Right atrium auricular region (tissue), 2 donors: ENCODE results near the gene MGLL. TPM values are rescaled to one million over a fixed set of nuclear protein-coding genes. Genes with fewer than 3 reads are reported as not detected.

Source experiments
- DNase-seq: peaks from one replicate; pipeline ENCODE4 v3.0.0-alpha.2; 2019; ENCODE audit warnings: low spot score
- H3K27ac ChIP-seq, 2 donors: fragments of 200-600 bp; sonication (generic); 1 replicate in 1 of 2; 2 replicates in 1 of 2; pipeline ENCODE4 v1.5.1; 2016 to 2019
- H3K27me3 ChIP-seq, 2 donors: fragments of 200-600 bp; sonication (generic); one replicate each; pipeline versions ENCODE4 v1.5.1 to v1.6.0; 2017 to 2019
- H3K36me3 ChIP-seq: fragments of 200-600 bp; sonication (generic); one replicate; pipeline ENCODE4 v1.5.1; 2016
- H3K4me1 ChIP-seq, 2 donors: fragments of 200-600 bp; sonication (generic); one replicate each; pipeline versions ENCODE4 v1.5.1 to v1.6.0; 2017 to 2019
- H3K4me3 ChIP-seq, 2 donors: fragments of 200-600 bp; sonication (generic); 1 replicate in 1 of 2; 2 replicates in 1 of 2; pipeline ENCODE4 v1.5.1; 2017 to 2019; ENCODE audit warnings: mild to moderate bottlenecking in 1 of 2, moderate library complexity in 1 of 2
- H3K9me3 ChIP-seq, 2 donors: fragments of 200-600 bp; sonication (generic); one replicate each; pipeline ENCODE4 v1.5.1; 2019
- total RNA-seq, 2 donors: library from RNA; depleted of rRNA; stranded (reverse); fragments of >200 nt; gene quantifications; one replicate each; pipeline ENCODE4 v1.1.0, GENCODE V29; 2016
- TF ChIP-seq, protein P1 (sequence below), 2 donors: fragments of 200-600 bp; sonication (generic); IDR thresholded peaks; one replicate each; pipeline ENCODE4 v1.5.1; 2019; ENCODE audit warnings: antibody characterized with exemption in 2 of 2

The MGLL gene
- total RNA-seq, 2 donors from 2014 or later: 36.3 to 46.4 TPM

DNA sequence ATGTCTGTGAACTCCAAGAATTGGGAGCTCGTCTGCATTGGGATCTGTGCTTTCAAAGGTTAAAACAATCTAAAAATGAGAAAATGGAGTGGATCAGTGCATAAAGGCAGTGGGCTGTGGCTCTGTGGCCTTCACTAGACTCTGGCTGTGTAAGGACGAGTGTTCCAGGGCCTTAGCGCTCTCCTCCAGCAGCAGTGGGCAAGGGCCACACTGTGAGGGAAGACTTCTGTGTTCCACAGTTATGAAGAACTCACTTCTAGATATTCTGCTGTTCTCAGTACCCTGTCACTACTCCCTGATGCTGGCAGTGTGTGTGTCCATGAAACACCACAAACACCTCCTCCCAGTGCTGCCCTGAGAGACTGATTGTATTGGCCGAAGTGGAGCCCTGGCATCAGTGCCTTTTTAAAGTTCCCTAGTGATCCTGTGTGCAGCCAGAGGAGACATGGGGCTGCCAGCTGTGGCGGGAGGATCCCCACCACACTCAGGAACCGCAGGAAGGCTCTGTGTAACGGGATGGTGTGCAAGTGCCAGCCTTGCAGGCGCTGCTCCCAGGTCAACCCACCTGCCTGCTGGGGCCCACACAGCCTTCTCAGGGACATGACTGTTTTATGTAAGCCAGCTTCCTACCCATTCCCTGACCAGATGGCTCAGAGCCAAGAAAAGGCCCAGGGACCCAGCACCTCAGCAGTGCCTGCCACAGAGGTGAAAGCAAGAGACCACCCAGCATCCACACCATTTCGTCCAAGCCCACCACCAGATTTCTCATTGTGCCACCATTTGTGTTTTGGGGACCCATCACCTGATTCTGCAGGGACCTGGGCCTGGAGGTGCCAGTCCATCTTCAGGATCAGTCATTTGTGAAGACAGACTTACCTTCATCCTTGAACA, 109.2 kb downstream of the MGLL start:
- H3K27ac ChIP-seq: peak overlapping the region; percentile 56 to 78
- H3K36me3 ChIP-seq: no peaks in the 10 kb centered on the region
- TF ChIP-seq, protein P1, sequence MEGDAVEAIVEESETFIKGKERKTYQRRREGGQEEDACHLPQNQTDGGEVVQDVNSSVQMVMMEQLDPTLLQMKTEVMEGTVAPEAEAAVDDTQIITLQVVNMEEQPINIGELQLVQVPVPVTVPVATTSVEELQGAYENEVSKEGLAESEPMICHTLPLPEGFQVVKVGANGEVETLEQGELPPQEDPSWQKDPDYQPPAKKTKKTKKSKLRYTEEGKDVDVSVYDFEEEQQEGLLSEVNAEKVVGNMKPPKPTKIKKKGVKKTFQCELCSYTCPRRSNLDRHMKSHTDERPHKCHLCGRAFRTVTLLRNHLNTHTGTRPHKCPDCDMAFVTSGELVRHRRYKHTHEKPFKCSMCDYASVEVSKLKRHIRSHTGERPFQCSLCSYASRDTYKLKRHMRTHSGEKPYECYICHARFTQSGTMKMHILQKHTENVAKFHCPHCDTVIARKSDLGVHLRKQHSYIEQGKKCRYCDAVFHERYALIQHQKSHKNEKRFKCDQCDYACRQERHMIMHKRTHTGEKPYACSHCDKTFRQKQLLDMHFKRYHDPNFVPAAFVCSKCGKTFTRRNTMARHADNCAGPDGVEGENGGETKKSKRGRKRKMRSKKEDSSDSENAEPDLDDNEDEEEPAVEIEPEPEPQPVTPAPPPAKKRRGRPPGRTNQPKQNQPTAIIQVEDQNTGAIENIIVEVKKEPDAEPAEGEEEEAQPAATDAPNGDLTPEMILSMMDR (IDR thresholded peaks at IDR 0.05): no peak
- H3K4me3 ChIP-seq: no peak overlapping the region
- no peaks in the 10 kb centered on the region for H3K9me3 ChIP-seq
- DNase-seq: no peak
- peaks cover 0 to 94% of the 10 kb centered on the region in 2 donors for H3K4me1 ChIP-seq
- no peaks in the 10 kb centered on the region for H3K27me3 ChIP-seq

DNA sequence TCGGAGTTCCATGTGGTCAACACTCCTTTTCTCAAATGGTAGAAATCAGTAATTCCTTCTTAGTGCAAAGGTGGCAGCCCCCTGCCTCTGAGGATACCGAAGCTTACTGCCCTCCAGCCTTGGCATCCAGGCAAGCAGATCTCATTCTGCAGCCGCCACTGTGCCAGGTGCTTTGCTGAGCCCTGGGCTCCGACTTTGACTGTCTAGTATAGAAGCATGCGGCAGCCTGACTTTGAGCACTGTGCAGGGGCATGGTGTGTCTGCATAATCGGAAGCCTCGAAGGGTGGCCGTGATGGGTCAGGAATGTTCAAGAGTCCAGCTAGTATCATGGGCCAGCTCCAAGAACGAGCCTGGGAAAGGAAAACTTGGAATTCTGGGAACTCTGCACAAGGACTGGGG, 109.9 kb downstream of the MGLL start:
- no peak for DNase-seq
- Histone ChIP-seq H3K27ac (peak overlapping the region; percentile 56 to 78), H3K9me3 (no peaks in the 10 kb centered on the region), H3K27me3 (no peaks in the 10 kb centered on the region), H3K36me3 (no peaks in the 10 kb centered on the region), H3K4me1 (peaks cover 0 to 94% of the 10 kb centered on the region in 2 donors), H3K4me3 (no peak overlapping the region)
- TF ChIP-seq, protein P1 (IDR thresholded peaks at IDR 0.05): no peak

DNA sequence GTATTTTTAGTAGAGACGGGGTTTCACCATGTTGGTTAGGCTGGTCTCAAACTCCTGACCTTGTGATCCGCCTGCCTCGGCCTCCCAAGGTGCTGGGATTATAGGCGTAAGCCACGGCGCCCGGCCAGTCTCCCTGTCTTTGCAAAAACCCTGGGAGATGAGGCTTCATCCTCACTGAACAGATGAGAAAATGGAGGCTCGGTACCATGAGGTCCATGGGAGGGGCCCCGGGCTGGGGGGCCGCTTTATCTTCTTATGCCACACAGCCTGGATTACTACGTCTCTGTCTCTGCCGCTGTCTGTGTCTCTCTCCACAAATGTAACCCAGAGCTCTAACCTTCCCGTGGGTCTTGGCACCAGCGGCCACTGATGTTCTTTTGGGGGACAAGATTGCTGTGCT, 110.4 kb downstream of the MGLL start:
- no peaks in the 10 kb centered on the region for H3K36me3 ChIP-seq
- H3K4me1 ChIP-seq: peaks cover 0 to 94% of the 10 kb centered on the region in 2 donors
- no peaks in the 10 kb centered on the region for H3K9me3 ChIP-seq
- no peaks in the 10 kb centered on the region for H3K27me3 ChIP-seq
- H3K27ac ChIP-seq: peak overlapping the region; percentile 56 to 78
- TF ChIP-seq, protein P1 (IDR thresholded peaks at IDR 0.05): no peak
- no peak overlapping the region for H3K4me3 ChIP-seq
- DNase-seq: no peak

DNA sequence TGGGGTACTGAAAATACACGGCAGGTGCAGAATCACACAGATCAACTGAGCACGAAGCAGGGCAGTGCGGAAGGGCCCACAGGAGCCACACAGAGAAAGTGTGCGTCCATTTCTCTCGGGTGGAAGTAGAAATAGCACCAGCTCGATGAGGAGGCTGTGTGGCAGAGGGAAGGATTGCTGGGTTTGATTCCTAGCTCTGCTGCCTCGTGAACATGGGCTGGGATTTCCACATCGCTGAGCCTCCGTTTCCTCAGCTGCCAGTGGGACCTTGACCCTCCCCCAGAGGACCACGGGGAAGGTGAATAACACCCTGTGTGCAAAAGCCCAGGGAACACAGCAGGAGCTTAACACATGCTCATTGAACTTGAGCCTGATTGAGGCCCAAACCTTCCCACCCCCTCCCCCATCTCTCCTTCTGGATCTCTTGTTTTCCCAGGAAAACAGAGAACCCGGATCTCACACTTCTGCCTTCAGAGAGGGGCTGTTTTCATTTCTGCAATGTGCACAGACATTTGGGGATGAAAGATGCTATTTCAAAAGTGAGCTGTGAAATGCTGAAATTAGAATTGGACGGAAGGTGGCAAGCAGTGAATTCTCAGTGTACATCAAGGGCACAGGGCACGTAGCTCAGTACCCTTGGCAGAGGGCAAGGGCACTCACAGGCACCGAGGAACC, 111.2 kb downstream of the MGLL start:
- Histone ChIP-seq H3K4me1 (peaks cover 0 to 93% of the 10 kb centered on the region in 2 donors), H3K27ac (peak overlapping the region in 1 of 2 donors; percentile 78), H3K4me3 (no peak overlapping the region), H3K36me3 (no peaks in the 10 kb centered on the region), H3K27me3 (no peaks in the 10 kb centered on the region), H3K9me3 (no peaks in the 10 kb centered on the region)
- no peak for DNase-seq
- TF ChIP-seq, protein P1 (IDR thresholded peaks at IDR 0.05): no peak

DNA sequence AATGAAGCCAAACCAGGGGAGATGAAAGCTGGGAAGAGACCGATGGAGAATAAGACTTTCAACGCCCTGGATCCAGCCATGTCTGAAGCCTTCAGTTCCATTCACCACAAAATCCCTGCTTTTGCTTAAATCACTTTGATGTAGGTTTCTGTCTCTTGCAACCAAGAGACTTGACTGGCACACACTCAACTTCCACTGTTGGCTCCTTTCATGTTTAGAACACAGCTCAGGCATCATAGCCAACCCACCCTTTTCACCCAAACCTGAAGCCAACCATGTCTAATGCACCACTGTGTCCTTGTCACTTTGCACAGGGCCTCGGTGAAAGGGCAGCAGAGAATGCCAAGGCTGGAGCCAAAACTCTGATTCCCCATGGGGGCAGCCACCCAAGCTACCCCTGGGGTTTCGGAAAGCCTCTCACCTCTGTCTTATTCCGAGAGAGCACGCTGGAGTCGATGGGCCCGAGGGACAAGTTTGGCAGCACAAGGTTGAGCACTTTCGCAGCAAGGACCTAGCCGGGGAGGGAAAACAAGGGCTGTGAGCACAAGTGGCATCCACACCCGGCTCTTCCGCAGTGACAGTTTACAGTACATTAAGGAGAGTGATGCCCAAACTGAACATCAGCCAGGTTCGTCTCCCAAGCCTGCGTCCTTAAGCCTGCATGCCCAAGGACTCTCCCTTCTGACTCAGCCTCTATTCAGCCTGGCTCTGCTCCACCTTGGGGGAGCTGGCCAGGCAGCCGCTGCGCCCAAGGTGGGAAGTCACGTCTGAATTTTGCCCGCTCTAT, 112.0 kb downstream of the MGLL start:
- no peak for DNase-seq
- no peaks in the 10 kb centered on the region for H3K36me3 ChIP-seq

More for the DNA sequence above, 112.0 kb downstream of the MGLL start:
- H3K27ac ChIP-seq: peak overlapping the region; percentile 57 to 78
- H3K4me3 ChIP-seq: no peak overlapping the region
- H3K9me3 ChIP-seq: no peaks in the 10 kb centered on the region
- peaks cover 0 to 86% of the 10 kb centered on the region in 2 donors for H3K4me1 ChIP-seq
- TF ChIP-seq, protein P1 (IDR thresholded peaks at IDR 0.05): no peak
- no peaks in the 10 kb centered on the region for H3K27me3 ChIP-seq
